ENCODE results near the gene TMEM140. TPM values are rescaled to one million over a fixed set of nuclear protein-coding genes. Genes with fewer than 3 reads are reported as not detected.

TMEM140 gene
- total and polyA plus RNA-seq, 2 of the 13 experiments (the other 11 are each of a cell fraction or from before 2014, with no cell fraction given): 9.2 to 21.7 TPM

- TF ChIP-seq THAP9 (CRISPR knock-in tag; IDR thresholded peaks at IDR 0.05; ENCODE audit: borderline replicate concordance): no peak
- TF ChIP-seq DMAP1 (CRISPR knock-in tag; IDR thresholded peaks at IDR 0.05): no peak
- TF ChIP-seq POLR2AphosphoS5 (IDR thresholded peaks at IDR 0.05; ENCODE audit: low read depth, low read length): 0 out of 2 replicates have a peak, but pooled peaks have one; percentile 34
- no peak for TF ChIP-seq TAF15 (IDR thresholded peaks at IDR 0.05; ENCODE audit: low read depth, low read length, poor library complexity, severe bottlenecking)
- TF ChIP-seq AGO1 (IDR thresholded peaks at IDR 0.05; ENCODE audit: low read depth, low read length, poor library complexity, severe bottlenecking): peak; percentile 85
Measured at GRCh38 chr7:135166338-135166990, 18.6 kb downstream of the TMEM140 start (continued).

- Histone ChIP-seq H3K9ac (ENCODE audit: insufficient read depth, low read depth, low read length) (no peak overlapping the region), H3K4me2 (ENCODE audit: low read depth, low read length) (peak overlapping the region; percentile 34), H4K20me1 (ENCODE audit: insufficient read depth, low read length) (peaks cover 15% of the 10 kb centered on the region; the same call in 1 of the 2 replicates), H3K4me3 (replicated peaks in 1 of 3; ENCODE audit: insufficient read depth in 1 of 3, low read depth in 2 of 3, low read length in 3 of 3) (no peak overlapping the region), H2AFZ (ENCODE audit: low read length) (no peak overlapping the region), H3K36me3 (replicated peaks in 1 of 2; ENCODE audit: control insufficient read depth in 1 of 2, insufficient read depth in 2 of 2, low read length in 2 of 2) (peaks cover 4 to 45% of the 10 kb centered on the region in 2 experiments; a peak in 4 of 5 replicates), H3K27ac (ENCODE audit: extremely low read length, insufficient read depth, low read length) (no peak overlapping the region), H3K27me3 (ENCODE audit: control insufficient read depth in 1 of 2, insufficient read depth in 2 of 2, low read length in 2 of 2) (no peaks in the 10 kb centered on the region; a peak in 1 of 5 replicates), H3K9me3 (ENCODE audit: low read length) (peaks cover 1% of the 10 kb centered on the region), H3K4me1 (ENCODE audit: insufficient read depth, low read length) (peaks cover 35% of the 10 kb centered on the region), H3K79me2 (ENCODE audit: insufficient read depth, low read length) (peaks cover 34% of the 10 kb centered on the region)
- ATAC-seq: no peak
- no TSS peak for BruUV-seq (replicated peaks)
- intact Hi-C loops (cut with micrococcal nuclease; ENCODE audit: unreplicated experiment) (no loop called here), in situ Hi-C loops (cut with HindIII; ENCODE audit: extremely low pct_ligation_motif_present, low pct_unique_long_range_greater_than_20kb) (loop anchor here (5.0 kb wide), 1 partner anchor 175 kb away; no protein-coding TSS in a partner anchor)
- DNase-seq (ENCODE audit: low spot score): no peak
- CTCF ChIA-PET (ENCODE audit: low intra/inter-chr PET ratio, low total read pairs): no interaction called here
- no peak for FAIRE-seq
- 93% methylated on average over 12 of the region's 12 CpGs for WGBS (ENCODE audit: low lambda C conversion rate)
- POLR2A ChIA-PET: interaction anchor here (4.4 kb wide), 1 partner anchor 171 kb away, joined by 30 read pairs; no protein-coding TSS in a partner anchor
- TF ChIP-seq CEBPB (IDR thresholded peaks at IDR 0.05; ENCODE audit: borderline replicate concordance, low read depth, low read length) (no peak), DR1 (CRISPR knock-in tag; IDR thresholded peaks at IDR 0.05) (no peak), HDAC1 (CRISPR knock-in tag; IDR thresholded peaks at IDR 0.05) (no peak), HIC2 (CRISPR knock-in tag; IDR thresholded peaks at IDR 0.05; ENCODE audit: low read depth) (0 out of 2 replicates have a peak, but pooled peaks have one; percentile 31), NCOR1 (IDR thresholded peaks at IDR 0.05; ENCODE audit: borderline replicate concordance, low read length) (no peak), RFX3 (CRISPR knock-in tag; IDR thresholded peaks at IDR 0.05) (no peak), RARA (CRISPR knock-in tag; IDR thresholded peaks at IDR 0.05) (no peak), CENPT (CRISPR knock-in tag; IDR thresholded peaks at IDR 0.05; ENCODE audit: low read depth) (no peak), ZNF589 (CRISPR knock-in tag; conservative IDR thresholded peaks at IDR 0.05) (0 out of 2 replicates have a peak, but pooled peaks have one; percentile 7), RBM22 (optimal IDR thresholded peaks at IDR 0.05; ENCODE audit: low read length) (peak; percentile 15), ZNF460 (CRISPR knock-in tag; IDR thresholded peaks at IDR 0.05; ENCODE audit: borderline replicate concordance) (no peak)
- TF ChIP-seq, protein P1, sequence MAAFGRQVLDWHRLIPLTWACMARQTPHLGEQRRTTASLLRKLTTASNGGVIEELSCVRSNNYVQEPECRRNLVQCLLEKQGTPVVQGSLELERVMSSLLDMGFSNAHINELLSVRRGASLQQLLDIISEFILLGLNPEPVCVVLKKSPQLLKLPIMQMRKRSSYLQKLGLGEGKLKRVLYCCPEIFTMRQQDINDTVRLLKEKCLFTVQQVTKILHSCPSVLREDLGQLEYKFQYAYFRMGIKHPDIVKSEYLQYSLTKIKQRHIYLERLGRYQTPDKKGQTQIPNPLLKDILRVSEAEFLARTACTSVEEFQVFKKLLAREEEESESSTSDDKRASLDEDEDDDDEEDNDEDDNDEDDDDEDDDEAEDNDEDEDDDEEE (CRISPR knock-in tag; IDR thresholded peaks at IDR 0.05): no peak
Measured at GRCh38 chr7:135167365-135167917, 19.6 kb downstream of the TMEM140 start.
